ENCODE measurements around the gene FGD4.
A peak's percentile ranks its signal among the peaks of the same experiment; 100 is the strongest.

GRCh38 chr12:32365473-32366064, 33.8 kb upstream of the FGD4 start:
- TF ChIP-seq CTCF (IDR thresholded peaks at IDR 0.05; ENCODE audit: insufficient read depth, low read length), result peak; percentile 67
- TF ChIP-seq, protein P1, sequence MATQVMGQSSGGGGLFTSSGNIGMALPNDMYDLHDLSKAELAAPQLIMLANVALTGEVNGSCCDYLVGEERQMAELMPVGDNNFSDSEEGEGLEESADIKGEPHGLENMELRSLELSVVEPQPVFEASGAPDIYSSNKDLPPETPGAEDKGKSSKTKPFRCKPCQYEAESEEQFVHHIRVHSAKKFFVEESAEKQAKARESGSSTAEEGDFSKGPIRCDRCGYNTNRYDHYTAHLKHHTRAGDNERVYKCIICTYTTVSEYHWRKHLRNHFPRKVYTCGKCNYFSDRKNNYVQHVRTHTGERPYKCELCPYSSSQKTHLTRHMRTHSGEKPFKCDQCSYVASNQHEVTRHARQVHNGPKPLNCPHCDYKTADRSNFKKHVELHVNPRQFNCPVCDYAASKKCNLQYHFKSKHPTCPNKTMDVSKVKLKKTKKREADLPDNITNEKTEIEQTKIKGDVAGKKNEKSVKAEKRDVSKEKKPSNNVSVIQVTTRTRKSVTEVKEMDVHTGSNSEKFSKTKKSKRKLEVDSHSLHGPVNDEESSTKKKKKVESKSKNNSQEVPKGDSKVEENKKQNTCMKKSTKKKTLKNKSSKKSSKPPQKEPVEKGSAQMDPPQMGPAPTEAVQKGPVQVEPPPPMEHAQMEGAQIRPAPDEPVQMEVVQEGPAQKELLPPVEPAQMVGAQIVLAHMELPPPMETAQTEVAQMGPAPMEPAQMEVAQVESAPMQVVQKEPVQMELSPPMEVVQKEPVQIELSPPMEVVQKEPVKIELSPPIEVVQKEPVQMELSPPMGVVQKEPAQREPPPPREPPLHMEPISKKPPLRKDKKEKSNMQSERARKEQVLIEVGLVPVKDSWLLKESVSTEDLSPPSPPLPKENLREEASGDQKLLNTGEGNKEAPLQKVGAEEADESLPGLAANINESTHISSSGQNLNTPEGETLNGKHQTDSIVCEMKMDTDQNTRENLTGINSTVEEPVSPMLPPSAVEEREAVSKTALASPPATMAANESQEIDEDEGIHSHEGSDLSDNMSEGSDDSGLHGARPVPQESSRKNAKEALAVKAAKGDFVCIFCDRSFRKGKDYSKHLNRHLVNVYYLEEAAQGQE (IDR thresholded peaks at IDR 0.05; ENCODE audit: insufficient replicate concordance, low read depth), result no peak
- TF ChIP-seq GABPA (IDR thresholded peaks at IDR 0.05; ENCODE audit: low read depth), result no peak
- no peak for TF ChIP-seq POLR2AphosphoS5 (IDR thresholded peaks at IDR 0.05; ENCODE audit: low read depth)

All from HL-60 (cell line).